ENCODE data around the gene FOXL2. TPM values are rescaled to one million over a fixed set of nuclear protein-coding genes. Genes with fewer than 3 reads are reported as not detected.
A peak's percentile ranks its signal among the peaks of the same experiment; 100 is the strongest.

Gene FOXL2
- total and polyA plus RNA-seq, 10 of the 15 experiments (the other 5 are each of a cell fraction or from before 2014, with no cell fraction given): not detected

DNA sequence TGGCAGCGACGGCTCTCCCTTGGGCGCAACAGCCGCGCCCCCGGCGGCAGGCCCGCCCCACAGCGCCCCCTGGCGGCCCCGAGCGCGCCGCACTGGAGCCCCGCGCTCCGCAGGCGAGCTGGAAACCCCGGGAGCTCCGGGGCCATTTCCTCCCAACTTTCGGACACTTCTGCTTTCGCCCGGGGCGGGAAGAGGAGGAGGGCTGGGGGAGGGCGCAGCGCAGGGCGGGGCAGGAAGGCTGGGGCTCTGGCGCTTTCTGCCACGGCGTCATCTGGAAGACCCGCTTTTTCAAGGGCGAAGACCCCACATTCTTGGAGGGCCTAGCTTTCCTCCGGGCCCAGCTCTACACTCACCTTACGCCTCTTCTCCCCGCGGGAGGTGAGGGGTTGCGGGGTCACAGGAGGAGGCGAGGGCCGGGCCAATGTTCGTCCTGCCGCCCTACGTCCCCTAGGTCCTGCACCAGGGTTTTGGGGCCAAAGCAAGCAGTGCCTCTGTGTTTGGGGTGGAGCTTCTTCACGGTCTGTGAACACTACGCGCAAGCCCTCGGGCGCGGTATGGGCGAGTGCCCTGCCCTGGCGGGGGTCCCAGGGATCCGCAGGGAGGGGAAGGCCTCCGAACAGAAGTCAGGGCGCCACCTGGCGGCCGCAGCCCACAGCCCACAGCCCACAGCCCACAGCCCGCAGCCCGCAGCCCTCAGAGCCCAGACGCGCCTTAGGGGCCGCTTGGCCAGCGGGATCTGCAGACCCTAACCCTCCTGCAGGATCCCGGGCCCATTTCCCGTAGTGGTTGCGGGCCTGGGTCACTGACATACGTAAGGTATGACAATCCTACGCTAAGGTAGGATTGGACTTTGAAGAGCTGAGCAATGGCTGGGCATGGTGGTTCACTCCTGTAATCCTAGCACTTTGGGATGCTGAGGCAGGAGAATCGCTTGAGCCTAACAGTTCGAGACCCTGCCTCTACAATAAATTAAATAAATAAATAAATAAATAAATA is 31.1 kb downstream of the FOXL2 start (continued):
- TF ChIP-seq, protein P1, sequence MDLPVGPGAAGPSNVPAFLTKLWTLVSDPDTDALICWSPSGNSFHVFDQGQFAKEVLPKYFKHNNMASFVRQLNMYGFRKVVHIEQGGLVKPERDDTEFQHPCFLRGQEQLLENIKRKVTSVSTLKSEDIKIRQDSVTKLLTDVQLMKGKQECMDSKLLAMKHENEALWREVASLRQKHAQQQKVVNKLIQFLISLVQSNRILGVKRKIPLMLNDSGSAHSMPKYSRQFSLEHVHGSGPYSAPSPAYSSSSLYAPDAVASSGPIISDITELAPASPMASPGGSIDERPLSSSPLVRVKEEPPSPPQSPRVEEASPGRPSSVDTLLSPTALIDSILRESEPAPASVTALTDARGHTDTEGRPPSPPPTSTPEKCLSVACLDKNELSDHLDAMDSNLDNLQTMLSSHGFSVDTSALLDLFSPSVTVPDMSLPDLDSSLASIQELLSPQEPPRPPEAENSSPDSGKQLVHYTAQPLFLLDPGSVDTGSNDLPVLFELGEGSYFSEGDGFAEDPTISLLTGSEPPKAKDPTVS (IDR thresholded peaks at IDR 0.05; ENCODE audit: low read depth, low read length): no peak
- TF ChIP-seq BACH1 (IDR thresholded peaks at IDR 0.05; ENCODE audit: borderline replicate concordance) (no peak), EED (IDR thresholded peaks at IDR 0.05; ENCODE audit: low read depth) (peak; percentile 20), CBFB (IDR thresholded peaks at IDR 0.05; ENCODE audit: low read depth) (peak; percentile 46; the same call in 1 of the 2 replicates), STAT3 (IDR thresholded peaks at IDR 0.05; ENCODE audit: low read depth, low read length) (no peak), POU2F2 (IDR thresholded peaks at IDR 0.05; ENCODE audit: borderline replicate concordance, low read depth, low read length) (no peak), LARP7 (IDR thresholded peaks at IDR 0.05) (peak; percentile 49; the same call in 1 of the 2 replicates), ASH2L (IDR thresholded peaks at IDR 0.05; ENCODE audit: borderline replicate concordance, low read depth) (no peak), CHD2 (IDR thresholded peaks at IDR 0.05; ENCODE audit: borderline replicate concordance, low read depth, low read length) (no peak; the same call in 1 of the 2 replicates), SP1 (IDR thresholded peaks at IDR 0.05; ENCODE audit: low read depth, low read length) (no peak), RCOR1 (conservative IDR thresholded peaks at IDR 0.05; ENCODE audit: low read depth, low read length) (no peak), CBX3 (IDR thresholded peaks at IDR 0.05; ENCODE audit: borderline replicate concordance, low read depth) (no peak), MYB (IDR thresholded peaks at IDR 0.05; ENCODE audit: borderline replicate concordance, low read depth, low read length) (no peak), EGR1 (IDR thresholded peaks at IDR 0.05; ENCODE audit: borderline replicate concordance in 1 of 2, low read depth in 2 of 2, low read length in 2 of 2) (0 out of 3 replicates have a peak, but pooled peaks of 1 of the 2 experiments have one; percentile 19)
- TF ChIP-seq, protein P2, sequence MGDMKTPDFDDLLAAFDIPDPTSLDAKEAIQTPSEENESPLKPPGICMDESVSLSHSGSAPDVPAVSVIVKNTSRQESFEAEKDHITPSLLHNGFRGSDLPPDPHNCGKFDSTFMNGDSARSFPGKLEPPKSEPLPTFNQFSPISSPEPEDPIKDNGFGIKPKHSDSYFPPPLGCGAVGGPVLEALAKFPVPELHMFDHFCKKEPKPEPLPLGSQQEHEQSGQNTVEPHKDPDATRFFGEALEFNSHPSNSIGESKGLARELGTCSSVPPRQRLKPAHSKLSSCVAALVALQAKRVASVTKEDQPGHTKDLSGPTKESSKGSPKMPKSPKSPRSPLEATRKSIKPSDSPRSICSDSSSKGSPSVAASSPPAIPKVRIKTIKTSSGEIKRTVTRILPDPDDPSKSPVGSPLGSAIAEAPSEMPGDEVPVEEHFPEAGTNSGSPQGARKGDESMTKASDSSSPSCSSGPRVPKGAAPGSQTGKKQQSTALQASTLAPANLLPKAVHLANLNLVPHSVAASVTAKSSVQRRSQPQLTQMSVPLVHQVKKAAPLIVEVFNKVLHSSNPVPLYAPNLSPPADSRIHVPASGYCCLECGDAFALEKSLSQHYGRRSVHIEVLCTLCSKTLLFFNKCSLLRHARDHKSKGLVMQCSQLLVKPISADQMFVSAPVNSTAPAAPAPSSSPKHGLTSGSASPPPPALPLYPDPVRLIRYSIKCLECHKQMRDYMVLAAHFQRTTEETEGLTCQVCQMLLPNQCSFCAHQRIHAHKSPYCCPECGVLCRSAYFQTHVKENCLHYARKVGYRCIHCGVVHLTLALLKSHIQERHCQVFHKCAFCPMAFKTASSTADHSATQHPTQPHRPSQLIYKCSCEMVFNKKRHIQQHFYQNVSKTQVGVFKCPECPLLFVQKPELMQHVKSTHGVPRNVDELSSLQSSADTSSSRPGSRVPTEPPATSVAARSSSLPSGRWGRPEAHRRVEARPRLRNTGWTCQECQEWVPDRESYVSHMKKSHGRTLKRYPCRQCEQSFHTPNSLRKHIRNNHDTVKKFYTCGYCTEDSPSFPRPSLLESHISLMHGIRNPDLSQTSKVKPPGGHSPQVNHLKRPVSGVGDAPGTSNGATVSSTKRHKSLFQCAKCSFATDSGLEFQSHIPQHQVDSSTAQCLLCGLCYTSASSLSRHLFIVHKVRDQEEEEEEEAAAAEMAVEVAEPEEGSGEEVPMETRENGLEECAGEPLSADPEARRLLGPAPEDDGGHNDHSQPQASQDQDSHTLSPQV (IDR thresholded peaks at IDR 0.05): 0 out of 2 replicates have a peak, but pooled peaks have one; percentile 42
- TF ChIP-seq, protein P3, sequence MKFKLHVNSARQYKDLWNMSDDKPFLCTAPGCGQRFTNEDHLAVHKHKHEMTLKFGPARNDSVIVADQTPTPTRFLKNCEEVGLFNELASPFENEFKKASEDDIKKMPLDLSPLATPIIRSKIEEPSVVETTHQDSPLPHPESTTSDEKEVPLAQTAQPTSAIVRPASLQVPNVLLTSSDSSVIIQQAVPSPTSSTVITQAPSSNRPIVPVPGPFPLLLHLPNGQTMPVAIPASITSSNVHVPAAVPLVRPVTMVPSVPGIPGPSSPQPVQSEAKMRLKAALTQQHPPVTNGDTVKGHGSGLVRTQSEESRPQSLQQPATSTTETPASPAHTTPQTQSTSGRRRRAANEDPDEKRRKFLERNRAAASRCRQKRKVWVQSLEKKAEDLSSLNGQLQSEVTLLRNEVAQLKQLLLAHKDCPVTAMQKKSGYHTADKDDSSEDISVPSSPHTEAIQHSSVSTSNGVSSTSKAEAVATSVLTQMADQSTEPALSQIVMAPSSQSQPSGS (IDR thresholded peaks at IDR 0.05; ENCODE audit: low read length): no peak
- TF ChIP-seq, protein P4, sequence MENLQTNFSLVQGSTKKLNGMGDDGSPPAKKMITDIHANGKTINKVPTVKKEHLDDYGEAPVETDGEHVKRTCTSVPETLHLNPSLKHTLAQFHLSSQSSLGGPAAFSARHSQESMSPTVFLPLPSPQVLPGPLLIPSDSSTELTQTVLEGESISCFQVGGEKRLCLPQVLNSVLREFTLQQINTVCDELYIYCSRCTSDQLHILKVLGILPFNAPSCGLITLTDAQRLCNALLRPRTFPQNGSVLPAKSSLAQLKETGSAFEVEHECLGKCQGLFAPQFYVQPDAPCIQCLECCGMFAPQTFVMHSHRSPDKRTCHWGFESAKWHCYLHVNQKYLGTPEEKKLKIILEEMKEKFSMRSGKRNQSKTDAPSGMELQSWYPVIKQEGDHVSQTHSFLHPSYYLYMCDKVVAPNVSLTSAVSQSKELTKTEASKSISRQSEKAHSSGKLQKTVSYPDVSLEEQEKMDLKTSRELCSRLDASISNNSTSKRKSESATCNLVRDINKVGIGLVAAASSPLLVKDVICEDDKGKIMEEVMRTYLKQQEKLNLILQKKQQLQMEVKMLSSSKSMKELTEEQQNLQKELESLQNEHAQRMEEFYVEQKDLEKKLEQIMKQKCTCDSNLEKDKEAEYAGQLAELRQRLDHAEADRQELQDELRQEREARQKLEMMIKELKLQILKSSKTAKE (IDR thresholded peaks at IDR 0.05; ENCODE audit: low read depth, poor library complexity, severe bottlenecking): no peak
